Heart left ventricle (tissue), 13 donors: Measurements from ENCODE around the gene RHBDF2.

ENCODE experiments used
- CTCF ChIP-seq, 12 donors: fragments of 200-600 bp; sonication (generic) in 4 of 12; IDR thresholded peaks; one replicate each; pipeline versions ENCODE4 v1.5.0 to v1.8.0; 2018 to 2022; ENCODE audit warnings: antibody characterized with exemption in 12 of 12, mild to moderate bottlenecking in 5 of 12
- POLR2A ChIP-seq, 2 donors: fragments of 450-650 bp; IDR thresholded peaks; one replicate each; pipeline ENCODE4 v1.6.1; 2017; ENCODE audit warnings: antibody characterized with exemption in 2 of 2, mild to moderate bottlenecking in 2 of 2, moderate library complexity in 2 of 2
- donor health status: ischemic (EF 13 %, LVEDD 7.1; RV severe dilation, severe dysfunction).
- donor health status: DM: no; HTN: yes; CAD: no.
- donor health status: DM: no; HTN: no; CAD: no.
- donor health status: ischemic (EF 25% LVEDD 6.9; RV normal size, moderate dysfunction).
- donor health status: ischemic (EF 25% LVEDD 5.7; RV mildly dilated, moderate dysfunction).
- donor health status: ischemic (EF 35%, LVEDD 5.7; RV mildly dilated, moderate dysfunction).
- donor health status: nonischemic (EF 11% LVEDD 7.7; RV severe dilation, severe dysfunction).
- donor health status: DM: yes; HTN: yes; CAD: no.
- donor health status: PGD.
- donor health status: ischemic (EF 29% LVEDD 5.4; RV normal size, mild dysfunction).
- donor health status: nonischemic (EF 23%, LVEDD 6.1; RV moderate dilation, normal function).

DNA sequence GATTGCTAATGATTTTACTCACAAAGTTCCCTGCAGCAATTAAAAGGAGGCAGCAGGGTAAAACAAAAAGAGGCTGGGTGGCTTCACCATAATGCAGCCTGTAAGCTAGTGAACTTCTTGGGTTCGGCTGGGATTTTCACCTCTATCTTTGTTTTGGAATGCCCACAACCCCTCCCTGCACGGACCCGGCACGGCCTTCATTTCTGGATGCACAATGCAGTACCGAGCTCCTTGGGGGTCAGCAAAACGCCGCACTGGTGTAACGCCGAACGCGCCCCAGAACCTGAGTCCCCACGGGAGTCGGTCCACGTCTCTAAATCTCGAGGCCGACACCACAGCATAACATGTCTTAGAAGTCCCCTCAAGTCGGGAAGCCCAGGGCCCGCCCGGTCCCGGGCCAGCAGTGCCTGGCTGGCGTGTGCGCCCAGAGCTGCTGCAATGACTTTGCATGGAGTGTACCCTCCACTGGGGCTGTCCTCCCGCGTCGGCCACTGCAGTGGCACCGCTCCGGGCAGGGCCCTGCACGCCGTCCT lies 49.0 kb downstream of the RHBDF2 start:
- TF ChIP-seq CTCF (IDR thresholded peaks at IDR 0.05) (no peak), POLR2A (IDR thresholded peaks at IDR 0.05) (no peak)
